Common myeloid progenitor, CD34-positive (primary cell): ENCODE data around the gene RAB5IF.

Experiments
- CTCF ChIA-PET: fragments of 350-600 bp; sonication (Branson Sonifier 250); formaldehyde crosslinking; loops from one replicate; lab custom pipeline; 2021; ENCODE audit warnings: antibody characterized with exemption; lab: Charles Lee
- POLR2A ChIA-PET: fragments of 350-600 bp; sonication (Branson Sonifier 250); formaldehyde crosslinking; loops from one replicate; lab custom pipeline; 2021; ENCODE audit warnings: antibody characterized with exemption; lab: Charles Lee
- DNase-seq, 3 donors: peaks; one replicate each; pipeline versions ENCODE4 v3.0.0 to v3.0.0-alpha.2; 2013
- H3K27ac ChIP-seq, 2 experiments: 1 replicate in 1 of 2; 2 replicates in 1 of 2; pipeline ENCODE4 v1.7.0; 2013; ENCODE audit warnings: inconsistent platforms in 2 of 2, low read length in 2 of 2, mild to moderate bottlenecking in 2 of 2, low read depth in 1 of 2, moderate library complexity in 1 of 2; ENCODE audit not compliant: severe bottlenecking in 2 of 2, insufficient read depth in 1 of 2, poor library complexity in 1 of 2
- H3K27me3 ChIP-seq, 5 experiments: replicated peaks in 2 of 5; 1 replicate in 3 of 5; 2 replicates in 2 of 5; pipeline versions ENCODE4 v1.6.1 to v1.7.0; 2013; ENCODE audit warnings: low read length in 4 of 5, mild to moderate bottlenecking in 2 of 5, moderate library complexity in 2 of 5, inconsistent platforms in 1 of 5; ENCODE audit not compliant: insufficient read depth in 5 of 5, control insufficient read depth in 4 of 5
- H3K36me3 ChIP-seq, 4 experiments: 1 replicate in 2 of 4; 2 replicates in 2 of 4; pipeline versions ENCODE4 v1.6.1 to v1.7.0; 2013; ENCODE audit warnings: low read length in 3 of 4, control low read depth in 1 of 4, mild to moderate bottlenecking in 1 of 4; ENCODE audit not compliant: control insufficient read depth in 4 of 4, insufficient read depth in 4 of 4
- H3K4me1 ChIP-seq, 4 experiments: 1 replicate in 3 of 4; 2 replicates in 1 of 4; pipeline versions ENCODE4 v1.6.1 to v1.7.1; 2013; ENCODE audit warnings: low read length in 3 of 4, mild to moderate bottlenecking in 3 of 4, control low read depth in 1 of 4, inconsistent platforms in 1 of 4, moderate library complexity in 1 of 4; ENCODE audit not compliant: control insufficient read depth in 4 of 4, insufficient read depth in 4 of 4; ENCODE audit errors: control extremely low read depth in 1 of 4
- H3K4me3 ChIP-seq, 7 experiments: 1 replicate in 4 of 7; 2 replicates in 3 of 7; pipeline versions ENCODE4 v1.5.1 to v1.7.0; 2013; ENCODE audit warnings: mild to moderate bottlenecking in 7 of 7, low read length in 6 of 7, moderate library complexity in 6 of 7, inconsistent platforms in 2 of 7, low read depth in 2 of 7, control low read depth in 1 of 7; ENCODE audit not compliant: insufficient read depth in 4 of 7, control insufficient read depth in 1 of 7; ENCODE audit errors: extremely low read depth in 1 of 7
- H3K9me3 ChIP-seq, 5 experiments: 1 replicate in 4 of 5; 2 replicates in 1 of 5; pipeline versions ENCODE4 v1.6.1 to v1.7.1; 2013; ENCODE audit warnings: low read length in 4 of 5, mild to moderate bottlenecking in 2 of 5, inconsistent platforms in 1 of 5, low read depth in 1 of 5, moderate library complexity in 1 of 5; ENCODE audit not compliant: control insufficient read depth in 4 of 5, insufficient read depth in 2 of 5; ENCODE audit errors: control extremely low read depth in 1 of 5
- WGBS: methylation state at CpG from one replicate; pipeline ENCODE4 v1.1.5; 2013; ENCODE audit not compliant: insufficient coverage; 5-methylcytosine and 5-hydroxymethylcytosine counted together

The RAB5IF gene

GRCh38 chr20:36584018-36584481 is 21.5 kb upstream of the RAB5IF start:
- 100% methylated on average over 1 of the region's 2 CpGs for WGBS
- no peaks in the 10 kb centered on the region for H3K9me3 ChIP-seq
- no peaks in the 10 kb centered on the region for H3K4me1 ChIP-seq
- peaks cover 9 to 83% (median 59%) of the 10 kb centered on the region in 4 experiments for H3K36me3 ChIP-seq
- ChIA-PET POLR2A (interaction anchor here (0.7 to 1.1 kb wide), 3 partner anchors 10 to 25 kb away, joined by 3 to 6 read pairs (median 3); no protein-coding TSS in a partner anchor), CTCF (interaction anchor here (1.0 to 11.0 kb wide), 3 partner anchors 9 to 25 kb away, joined by 3 to 108 read pairs (median 5); partner anchors contain the start of genes RAB5IF and TGIF2)
- DNase-seq = no peak
- H3K4me3 ChIP-seq = no peak overlapping the region
- no peaks in the 10 kb centered on the region for H3K27me3 ChIP-seq
- no peak overlapping the region for H3K27ac ChIP-seq

GRCh38 chr20:36585410-36586125 is 20.0 kb upstream of the RAB5IF start:
- no peaks in the 10 kb centered on the region for H3K9me3 ChIP-seq
- H3K27ac ChIP-seq = no peak overlapping the region
- POLR2A ChIA-PET = interaction anchor here (0.6 to 1.2 kb wide), 2 partner anchors 20 to 48 kb away, joined by 3 to 5 read pairs; partner anchors contain the start of gene RAB5IF
- peaks cover 11 to 83% (median 59%) of the 10 kb centered on the region in 4 experiments for H3K36me3 ChIP-seq
- H3K27me3 ChIP-seq = no peaks in the 10 kb centered on the region
- H3K4me3 ChIP-seq = no peak overlapping the region
- 100% methylated on average over 7 of the region's 8 CpGs for WGBS
- DNase-seq = no peak
- CTCF ChIA-PET = interaction anchor here (1.0 to 11.0 kb wide), 4 partner anchors 10 to 79 kb away, joined by 4 to 108 read pairs (median 5); partner anchors contain the start of genes RAB5IF and TGIF2
- no peaks in the 10 kb centered on the region for H3K4me1 ChIP-seq

DNA sequence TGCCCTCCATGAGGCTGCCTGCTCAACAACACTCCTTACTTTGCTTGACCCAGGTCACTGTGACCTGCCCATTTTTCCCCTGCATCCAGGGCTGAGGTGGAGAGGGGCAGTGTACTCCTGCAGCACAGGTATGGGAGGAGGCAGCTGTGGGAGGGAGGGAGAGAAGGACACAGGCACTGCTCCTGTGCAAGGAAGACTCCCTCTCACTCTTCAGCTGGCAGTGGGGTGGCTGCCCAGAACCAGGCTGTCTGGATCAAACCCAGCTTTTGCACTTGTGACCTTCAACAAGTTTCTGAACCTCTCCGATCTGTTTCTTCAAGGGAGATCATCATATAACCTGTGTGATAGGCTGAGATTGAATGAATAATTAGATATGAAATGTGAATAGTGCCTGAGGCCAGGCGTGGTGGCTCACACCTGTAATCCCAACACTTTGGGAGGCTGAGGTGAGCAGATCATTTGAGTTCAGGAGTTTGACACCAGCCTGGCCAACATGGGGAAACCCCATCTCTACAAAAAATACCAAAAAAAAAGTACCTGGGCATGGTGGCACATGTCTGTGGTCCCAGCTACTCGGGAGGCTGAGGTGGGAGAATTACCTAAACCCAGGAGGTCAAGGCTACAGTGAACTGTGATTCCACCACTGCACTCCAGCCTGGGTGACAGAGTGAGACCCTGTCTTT is 18.1 kb upstream of the RAB5IF start:
- no peak for DNase-seq
- CTCF ChIA-PET = interaction anchor here (2.0 to 11.0 kb wide), 4 partner anchors 11 to 65 kb away, joined by 7 to 108 read pairs (median 27); partner anchors contain the start of genes RAB5IF and TGIF2
- Histone ChIP-seq H3K27me3 (no peaks in the 10 kb centered on the region), H3K9me3 (no peaks in the 10 kb centered on the region), H3K4me1 (no peaks in the 10 kb centered on the region), H3K4me3 (no peak overlapping the region), H3K36me3 (peaks cover 10 to 84% (median 61%) of the 10 kb centered on the region in 4 experiments), H3K27ac (no peak overlapping the region)
- POLR2A ChIA-PET = interaction anchor here (1.6 kb wide), 1 partner anchor 9 kb away, joined by 7 read pairs; no protein-coding TSS in a partner anchor
- 86% methylated on average over 1 of the region's 3 CpGs for WGBS

- no peak overlapping the region for H3K4me3 ChIP-seq
- H3K9me3 ChIP-seq = no peaks in the 10 kb centered on the region
- WGBS = 90% methylated on average over 5 of the region's 5 CpGs
- H3K4me1 ChIP-seq = peaks cover 4 to 11% (median 5%) of the 10 kb centered on the region in 4 experiments
- no peaks in the 10 kb centered on the region for H3K27me3 ChIP-seq
- ChIA-PET POLR2A (interaction anchor here (0.6 to 1.6 kb wide), 3 partner anchors 18 to 631 kb away, joined by 3 to 5 read pairs (median 4); partner anchors contain the start of gene TGIF2), CTCF (interaction anchor here (0.6 to 11.0 kb wide), 8 partner anchors 10 to 384 kb away, joined by 3 to 108 read pairs (median 4); partner anchors contain the start of genes RAB5IF and TGIF2)
- no peak for DNase-seq
- H3K36me3 ChIP-seq = peaks cover 14 to 70% (median 57%) of the 10 kb centered on the region in 4 experiments
- peak overlapping the region in 1 of 2 experiments; percentile 21 for H3K27ac ChIP-seq
These were observed 14.3 kb upstream of the RAB5IF start for GRCh38 chr20:36591281-36591680.

DNA sequence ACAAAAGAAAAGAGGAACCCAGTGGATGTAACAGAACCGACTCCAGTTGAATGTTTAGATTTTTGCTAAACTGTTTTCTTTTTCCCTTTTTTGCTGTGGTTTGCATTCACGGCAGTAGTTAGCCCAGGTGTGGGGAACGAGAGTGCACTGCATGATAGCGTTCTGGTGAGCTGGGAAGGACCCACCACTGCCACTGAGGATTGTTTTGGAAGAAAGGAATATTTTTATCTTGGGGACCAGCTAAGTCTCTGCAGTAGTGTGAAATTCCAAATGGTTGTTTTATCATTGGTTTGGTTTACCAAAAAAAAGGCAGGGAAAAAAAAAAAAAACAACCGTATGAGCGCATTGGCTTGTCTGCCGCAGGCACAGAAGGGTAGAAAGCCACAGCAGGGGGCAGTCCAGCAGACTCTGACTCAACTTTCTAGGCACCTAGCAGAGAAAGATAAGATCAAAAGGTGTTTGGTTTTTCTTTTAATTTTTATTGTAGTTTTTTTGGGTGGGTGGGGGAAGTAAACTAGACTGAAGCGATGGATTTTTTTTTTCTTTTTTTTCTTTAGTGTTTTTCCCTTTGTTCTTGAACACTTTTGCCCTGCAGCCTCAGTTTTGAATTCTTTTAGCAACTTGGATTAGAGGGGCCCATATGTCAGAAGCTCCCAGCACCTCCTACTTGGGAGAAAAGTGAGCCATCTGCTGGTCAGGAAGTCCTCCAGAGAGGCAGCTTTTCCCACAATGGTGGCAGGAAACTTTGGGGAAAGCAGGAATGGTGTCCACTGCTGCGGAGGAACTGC is 13.5 kb upstream of the RAB5IF start:
- Histone ChIP-seq H3K27me3 (no peaks in the 10 kb centered on the region), H3K9me3 (no peaks in the 10 kb centered on the region), H3K4me1 (peaks cover 4 to 13% (median 7%) of the 10 kb centered on the region in 4 experiments), H3K36me3 (peaks cover 15 to 64% (median 52%) of the 10 kb centered on the region in 4 experiments), H3K4me3 (no peak overlapping the region), H3K27ac (peak overlapping the region in 1 of 2 experiments; percentile 43)
- POLR2A ChIA-PET = interaction anchor here (1.6 kb wide), 1 partner anchor 18 kb away, joined by 5 read pairs; the partner anchor contains the start of gene TGIF2
- CTCF ChIA-PET = interaction anchor here (0.6 to 11.0 kb wide), 7 partner anchors 9 to 385 kb away, joined by 3 to 108 read pairs (median 4); partner anchors contain the start of genes RAB5IF and TGIF2
- 92% methylated on average over 6 of the region's 9 CpGs for WGBS
- DNase-seq = peak in 1 of 3 donors; percentile 34

GRCh38 chr20:36593347-36593929 is 12.1 kb upstream of the RAB5IF start:
- CTCF ChIA-PET = interaction anchor here (1.1 to 3.5 kb wide), 7 partner anchors 9 to 87 kb away, joined by 3 to 23 read pairs (median 4); partner anchors contain the start of gene RAB5IF
- H3K27ac ChIP-seq = peak overlapping the region; percentile 10 to 14
- H3K36me3 ChIP-seq = peaks cover 14 to 60% (median 48%) of the 10 kb centered on the region in 4 experiments
- no peak overlapping the region for H3K4me3 ChIP-seq
- no peak for DNase-seq
- no peaks in the 10 kb centered on the region for H3K9me3 ChIP-seq
- POLR2A ChIA-PET = interaction anchor here (2.9 kb wide), 1 partner anchor 12 kb away, joined by 13 read pairs; the partner anchor contains the start of gene RAB5IF
- H3K4me1 ChIP-seq = peaks cover 4 to 13% (median 7%) of the 10 kb centered on the region in 4 experiments
- no peaks in the 10 kb centered on the region for H3K27me3 ChIP-seq
- WGBS = 90% methylated on average over 5 of the region's 5 CpGs
